Measurements from ENCODE around the gene TRPC4AP.

Gene TRPC4AP

DNA sequence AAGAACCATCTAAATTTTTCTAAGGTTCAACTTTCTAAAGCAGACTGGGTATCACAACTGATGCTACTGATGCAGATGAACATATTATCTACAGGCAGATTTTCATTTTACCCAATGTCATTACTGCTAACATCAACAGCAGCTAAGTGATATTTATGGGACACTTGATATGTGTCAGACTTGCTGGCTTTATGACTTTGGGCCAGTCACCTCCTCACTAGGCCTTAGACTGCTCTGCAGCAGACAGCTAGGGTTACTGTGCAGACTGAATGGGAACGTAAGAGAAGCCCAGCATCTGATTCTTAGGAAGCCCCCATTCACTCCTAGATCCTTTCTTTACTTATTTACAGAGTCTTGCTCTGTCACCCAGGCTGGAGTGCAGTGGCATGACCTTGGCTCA is 70.8 kb downstream of the TRPC4AP start:
- TF ChIP-seq, protein P1, sequence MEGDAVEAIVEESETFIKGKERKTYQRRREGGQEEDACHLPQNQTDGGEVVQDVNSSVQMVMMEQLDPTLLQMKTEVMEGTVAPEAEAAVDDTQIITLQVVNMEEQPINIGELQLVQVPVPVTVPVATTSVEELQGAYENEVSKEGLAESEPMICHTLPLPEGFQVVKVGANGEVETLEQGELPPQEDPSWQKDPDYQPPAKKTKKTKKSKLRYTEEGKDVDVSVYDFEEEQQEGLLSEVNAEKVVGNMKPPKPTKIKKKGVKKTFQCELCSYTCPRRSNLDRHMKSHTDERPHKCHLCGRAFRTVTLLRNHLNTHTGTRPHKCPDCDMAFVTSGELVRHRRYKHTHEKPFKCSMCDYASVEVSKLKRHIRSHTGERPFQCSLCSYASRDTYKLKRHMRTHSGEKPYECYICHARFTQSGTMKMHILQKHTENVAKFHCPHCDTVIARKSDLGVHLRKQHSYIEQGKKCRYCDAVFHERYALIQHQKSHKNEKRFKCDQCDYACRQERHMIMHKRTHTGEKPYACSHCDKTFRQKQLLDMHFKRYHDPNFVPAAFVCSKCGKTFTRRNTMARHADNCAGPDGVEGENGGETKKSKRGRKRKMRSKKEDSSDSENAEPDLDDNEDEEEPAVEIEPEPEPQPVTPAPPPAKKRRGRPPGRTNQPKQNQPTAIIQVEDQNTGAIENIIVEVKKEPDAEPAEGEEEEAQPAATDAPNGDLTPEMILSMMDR (IDR thresholded peaks at IDR 0.05; ENCODE audit: low read depth, low read length): no peak

DNA sequence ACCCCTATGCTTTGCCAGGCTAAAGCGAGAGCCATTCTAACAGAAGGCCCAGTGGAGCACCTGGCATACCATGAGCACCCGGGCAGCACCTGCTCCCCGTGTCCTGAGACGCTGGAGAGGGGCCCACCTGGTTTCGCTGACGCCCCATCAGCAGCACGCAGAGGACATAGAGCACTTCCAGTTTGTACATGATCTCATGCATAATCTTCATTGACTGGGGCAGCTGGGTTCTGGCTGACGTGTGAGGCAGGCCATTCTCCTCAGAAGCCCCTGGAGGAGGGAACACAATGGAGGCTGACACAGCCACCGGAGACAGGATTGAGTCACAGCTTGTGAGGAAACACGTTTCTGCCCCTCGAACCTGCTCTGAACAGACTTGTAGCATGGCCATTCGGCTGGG is 71.5 kb downstream of the TRPC4AP start:
- TF ChIP-seq, protein P1 (IDR thresholded peaks at IDR 0.05; ENCODE audit: low read depth, low read length): no peak
- H3K4me3 ChIP-seq (ENCODE audit: low read depth, low read length): no peak overlapping the region

More for the DNA sequence above, 70.8 kb downstream of the TRPC4AP start:
- no peak overlapping the region for H3K4me3 ChIP-seq (ENCODE audit: low read depth, low read length)

DNA sequence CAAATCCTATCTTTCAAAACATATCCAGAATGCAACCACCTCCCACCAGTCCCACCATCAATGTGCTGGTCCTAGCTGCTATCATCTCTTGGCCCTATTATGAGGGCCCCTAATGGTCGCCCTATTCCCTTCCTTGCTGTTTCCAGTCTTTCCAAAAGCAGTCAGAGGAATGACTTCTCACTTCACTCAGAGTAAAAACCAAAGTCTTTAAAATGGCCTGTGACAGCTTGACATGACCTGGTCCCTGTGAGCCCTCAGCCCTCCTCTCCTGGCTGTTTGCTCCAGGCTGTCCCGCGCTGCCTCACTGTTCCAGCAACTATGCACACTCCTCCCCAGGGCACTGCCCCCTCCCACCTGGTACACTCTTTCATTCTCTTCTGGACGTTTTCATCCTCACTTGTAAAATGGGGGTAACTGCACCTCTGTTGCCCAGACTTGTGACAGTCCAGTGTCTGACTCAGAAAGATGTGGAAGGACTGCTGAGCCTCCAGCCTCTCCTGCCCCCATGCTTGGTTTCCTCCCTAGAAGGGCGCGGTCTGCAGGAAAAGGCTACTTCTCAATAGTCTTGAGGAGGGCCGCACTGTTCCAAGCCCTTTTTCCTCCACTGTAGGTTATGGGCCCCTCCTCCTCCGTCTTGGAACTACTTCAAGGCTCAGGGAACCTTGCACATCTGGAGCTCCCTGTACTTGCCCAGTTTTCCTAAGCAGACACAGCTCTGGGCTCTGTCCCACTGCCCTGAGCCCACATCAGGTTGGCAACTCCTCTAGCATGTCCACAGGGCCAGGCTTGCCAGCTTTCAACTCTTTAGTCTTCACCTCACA is 72.3 kb downstream of the TRPC4AP start:
- TF ChIP-seq, protein P1 (IDR thresholded peaks at IDR 0.05; ENCODE audit: low read depth, low read length): no peak
- H3K4me3 ChIP-seq (ENCODE audit: low read depth, low read length): no peak overlapping the region

DNA sequence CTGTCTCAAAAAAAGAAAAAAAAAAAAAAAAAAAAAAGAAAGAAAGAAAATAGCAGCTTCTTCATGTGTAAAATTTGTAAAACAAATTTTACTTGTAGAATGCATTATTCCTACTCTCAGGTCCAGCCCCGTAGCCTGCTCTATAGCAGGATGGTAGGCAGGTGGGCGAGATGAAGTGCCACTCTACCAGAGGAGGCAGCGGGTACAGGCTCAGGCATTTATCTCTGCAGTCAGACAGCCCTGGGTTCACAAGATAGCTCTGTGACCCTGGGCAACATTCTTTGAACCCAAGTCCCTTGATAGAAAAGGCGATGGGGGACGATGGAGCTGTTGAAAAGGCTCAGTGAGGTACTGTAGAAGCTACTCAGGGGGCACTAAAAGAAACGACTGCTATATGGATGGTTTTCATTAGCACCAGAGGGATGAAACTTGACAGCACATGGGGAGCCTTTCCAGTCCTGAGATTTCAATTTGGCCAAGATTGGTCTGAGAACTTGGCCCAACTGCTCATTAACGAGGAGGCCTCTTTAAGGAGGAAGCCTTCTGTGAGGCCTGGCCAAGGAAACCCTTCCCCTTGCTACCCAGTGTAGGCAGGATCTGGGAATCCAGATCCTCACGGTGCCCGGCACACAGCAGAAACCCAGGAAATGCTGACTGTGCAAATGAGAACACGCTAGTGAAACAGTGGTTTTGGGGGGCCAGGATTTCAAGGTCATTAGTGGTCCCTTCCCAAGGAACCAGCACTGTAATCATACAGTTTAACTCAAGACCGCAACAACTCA is 73.8 kb downstream of the TRPC4AP start:
- TF ChIP-seq, protein P1 (IDR thresholded peaks at IDR 0.05; ENCODE audit: low read depth, low read length): no peak
- no peak overlapping the region for H3K4me3 ChIP-seq (ENCODE audit: low read depth, low read length)

DNA sequence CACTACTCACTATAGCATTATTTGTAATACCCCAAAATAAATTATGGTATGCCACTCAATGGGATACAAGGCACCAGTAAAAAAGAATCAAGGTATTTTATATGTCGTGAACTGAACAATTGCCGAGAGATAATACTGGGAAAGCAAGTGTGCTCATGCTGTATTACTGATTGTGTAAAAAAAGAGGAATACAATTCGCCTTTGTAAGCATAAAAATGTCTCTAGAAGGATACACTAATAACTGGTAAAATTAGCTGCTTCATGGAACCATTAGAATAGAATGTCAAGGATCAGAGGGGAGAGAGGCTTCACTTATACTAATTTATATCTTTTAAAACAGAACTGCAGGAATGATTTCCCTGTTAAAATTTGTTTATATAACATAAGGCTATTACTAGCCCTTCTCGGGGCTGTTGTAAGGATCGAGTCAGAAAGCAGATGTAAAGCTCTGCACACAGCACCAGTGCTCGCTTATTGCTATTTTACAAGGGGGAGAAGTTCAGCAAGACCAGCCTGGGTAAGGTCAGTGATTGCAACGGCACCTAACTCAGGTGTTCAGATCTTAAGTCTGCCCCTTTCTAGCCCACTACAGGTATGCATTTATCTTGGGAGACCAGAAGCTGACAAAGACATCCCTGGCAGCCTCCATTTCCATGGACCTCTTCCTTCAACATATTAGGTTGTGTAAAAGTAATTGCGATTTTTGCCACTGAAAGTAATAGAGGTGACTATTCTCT is 75.3 kb downstream of the TRPC4AP start:
- TF ChIP-seq, protein P1 (IDR thresholded peaks at IDR 0.05; ENCODE audit: low read depth, low read length): no peak
- H3K4me3 ChIP-seq (ENCODE audit: low read depth, low read length): no peak overlapping the region

DNA sequence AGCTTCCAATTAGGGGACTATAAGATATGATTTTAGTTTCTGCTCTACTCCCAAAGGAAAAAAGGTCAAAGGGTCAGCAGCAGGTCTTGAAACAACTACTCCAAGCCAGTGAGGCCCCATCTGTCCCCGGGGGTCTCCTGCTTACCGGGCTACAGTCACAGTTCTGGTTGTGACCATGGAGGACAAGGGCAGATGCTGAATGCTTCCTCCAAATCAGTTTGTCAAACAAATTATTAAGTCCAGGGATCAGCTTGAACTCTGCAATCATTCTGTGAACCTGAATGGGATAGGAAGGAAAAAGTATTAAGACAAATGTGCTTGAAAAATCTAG is 76.8 kb downstream of the TRPC4AP start:
- no peak overlapping the region for H3K4me3 ChIP-seq (ENCODE audit: low read depth, low read length)
- TF ChIP-seq, protein P1 (IDR thresholded peaks at IDR 0.05; ENCODE audit: low read depth, low read length): no peak
